ENCODE results near the gene FRMD6.

Gene FRMD6

GRCh38 chr14:51651388-51652167 is at the start of gene FRMD6:
Gene FRMD6, plus strand, starts transcription at chr14:51651910. Its CDS starts 37,927 bp downstream, at chr14:51689837.
- peak; percentile 96 for DNase-seq

GRCh38 chr14:51602310-51602709 is 49.4 kb upstream of the FRMD6 start:
- no peak for DNase-seq

GRCh38 chr14:51603495-51603894 is 48.2 kb upstream of the FRMD6 start:
- DNase-seq: no peak

GRCh38 chr14:51604073-51604472 is 47.6 kb upstream of the FRMD6 start:
- no peak for DNase-seq

- peak in 1 of 3 donors; percentile 8 for DNase-seq
Measured at GRCh38 chr14:51605575-51605974, 46.1 kb upstream of the FRMD6 start.

- peak in 1 of 3 donors; percentile 17 for DNase-seq
Measured at GRCh38 chr14:51607711-51608110, 44.0 kb upstream of the FRMD6 start.

GRCh38 chr14:51609251-51609954 is 42.3 kb upstream of the FRMD6 start:
- peak in 1 of 3 donors; percentile 14 for DNase-seq

- DNase-seq: no peak
Measured at GRCh38 chr14:51609955-51610283, 41.8 kb upstream of the FRMD6 start.

GRCh38 chr14:51610771-51611170 is 40.9 kb upstream of the FRMD6 start:
- no peak for DNase-seq

GRCh38 chr14:51612449-51612848 is 39.3 kb upstream of the FRMD6 start:
- no peak for DNase-seq

GRCh38 chr14:51613416-51613815 is 38.3 kb upstream of the FRMD6 start:
- DNase-seq: no peak

- DNase-seq: no peak
Measured at GRCh38 chr14:51614707-51615106, 37.0 kb upstream of the FRMD6 start.

GRCh38 chr14:51616256-51616655 is 35.5 kb upstream of the FRMD6 start:
- no peak for DNase-seq

GRCh38 chr14:51616724-51617409 is 34.8 kb upstream of the FRMD6 start:
- no peak for DNase-seq

- DNase-seq: no peak
Measured at GRCh38 chr14:51619561-51619960, 32.1 kb upstream of the FRMD6 start.

GRCh38 chr14:51620056-51620455 is 31.7 kb upstream of the FRMD6 start:
- DNase-seq: no peak

- no peak for DNase-seq
Measured at GRCh38 chr14:51621654-51622053, 30.1 kb upstream of the FRMD6 start.

- no peak for DNase-seq
Measured at GRCh38 chr14:51622376-51622775, 29.3 kb upstream of the FRMD6 start.

- no peak for DNase-seq
Measured at GRCh38 chr14:51624955-51625569, 26.6 kb upstream of the FRMD6 start.

- DNase-seq: no peak
Measured at GRCh38 chr14:51626185-51626584, 25.5 kb upstream of the FRMD6 start.

GRCh38 chr14:51626788-51627187 is 24.9 kb upstream of the FRMD6 start:
- DNase-seq: no peak

- DNase-seq: no peak
Measured at GRCh38 chr14:51627313-51627712, 24.4 kb upstream of the FRMD6 start.

GRCh38 chr14:51628238-51628637 is 23.5 kb upstream of the FRMD6 start:
- no peak for DNase-seq

Measured in suppressor macrophage treated with lipopolysaccharide for 1 hour (primary cell).